Breast epithelium (tissue), 3 donors: ENCODE measurements around the gene ZNF512B.

ENCODE experiments used
- POLR2A ChIP-seq: fragments of 450-650 bp; IDR thresholded peaks from one replicate; pipeline ENCODE4 v1.6.1; 2016; ENCODE audit warnings: antibody characterized with exemption, mild to moderate bottlenecking, moderate library complexity
- POLR2AphosphoS5 ChIP-seq, 3 donors: sonication (generic); formaldehyde crosslinking; IDR thresholded peaks; one replicate each; pipeline ENCODE4 v1.6.1; 2017; ENCODE audit warnings: antibody characterized with exemption in 3 of 3
- TF ChIP-seq, protein P1 (sequence below), 3 donors: fragments of 450-650 bp; IDR thresholded peaks; one replicate each; pipeline ENCODE4 v1.5.1; 2016 to 2017; ENCODE audit warnings: antibody characterized with exemption in 3 of 3, mild to moderate bottlenecking in 3 of 3, moderate library complexity in 3 of 3

DNA sequence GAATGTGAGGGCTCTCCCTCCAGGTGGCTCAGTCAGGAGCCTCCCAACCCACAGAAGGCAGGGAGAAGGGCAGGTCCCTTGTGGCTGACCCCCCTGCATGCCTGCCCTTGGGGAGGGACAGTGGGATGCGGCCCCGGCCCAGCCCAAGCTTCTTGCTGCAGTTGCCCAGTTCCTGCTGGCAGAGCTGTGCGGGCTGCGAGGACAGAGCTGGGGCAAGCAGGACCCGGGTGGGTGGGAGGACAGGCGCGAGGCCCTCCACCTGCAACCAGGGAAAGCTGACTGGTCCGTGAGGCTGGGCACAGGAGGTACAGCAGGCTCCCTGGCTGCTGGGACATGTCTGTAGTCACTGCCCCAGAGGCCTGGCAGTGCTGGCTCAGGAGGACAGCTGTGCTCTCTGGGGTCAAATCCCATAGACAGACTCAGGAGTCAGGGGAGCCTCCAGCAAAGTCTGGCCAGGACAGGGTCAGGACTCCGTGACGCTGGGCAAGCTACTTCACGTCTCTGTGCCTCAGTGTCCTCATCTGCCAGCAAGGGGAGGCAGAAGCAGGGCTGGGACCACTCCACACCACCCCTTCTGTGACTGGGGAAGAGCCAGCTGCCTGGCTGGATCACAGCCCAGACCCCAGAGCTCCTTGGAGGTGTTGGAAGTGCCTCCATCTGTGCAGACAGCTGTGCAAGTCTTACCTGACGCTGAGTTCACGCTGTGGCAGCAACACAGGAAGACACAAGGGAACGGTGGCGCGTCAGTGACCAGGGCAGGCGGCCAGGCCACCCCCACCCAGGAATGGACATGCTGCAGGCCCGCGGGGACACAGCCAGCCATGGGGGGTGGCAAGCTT is 26.5 kb downstream of the ZNF512B start:
- TF ChIP-seq, protein P1, sequence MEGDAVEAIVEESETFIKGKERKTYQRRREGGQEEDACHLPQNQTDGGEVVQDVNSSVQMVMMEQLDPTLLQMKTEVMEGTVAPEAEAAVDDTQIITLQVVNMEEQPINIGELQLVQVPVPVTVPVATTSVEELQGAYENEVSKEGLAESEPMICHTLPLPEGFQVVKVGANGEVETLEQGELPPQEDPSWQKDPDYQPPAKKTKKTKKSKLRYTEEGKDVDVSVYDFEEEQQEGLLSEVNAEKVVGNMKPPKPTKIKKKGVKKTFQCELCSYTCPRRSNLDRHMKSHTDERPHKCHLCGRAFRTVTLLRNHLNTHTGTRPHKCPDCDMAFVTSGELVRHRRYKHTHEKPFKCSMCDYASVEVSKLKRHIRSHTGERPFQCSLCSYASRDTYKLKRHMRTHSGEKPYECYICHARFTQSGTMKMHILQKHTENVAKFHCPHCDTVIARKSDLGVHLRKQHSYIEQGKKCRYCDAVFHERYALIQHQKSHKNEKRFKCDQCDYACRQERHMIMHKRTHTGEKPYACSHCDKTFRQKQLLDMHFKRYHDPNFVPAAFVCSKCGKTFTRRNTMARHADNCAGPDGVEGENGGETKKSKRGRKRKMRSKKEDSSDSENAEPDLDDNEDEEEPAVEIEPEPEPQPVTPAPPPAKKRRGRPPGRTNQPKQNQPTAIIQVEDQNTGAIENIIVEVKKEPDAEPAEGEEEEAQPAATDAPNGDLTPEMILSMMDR (IDR thresholded peaks at IDR 0.05): no peak
- no peak for TF ChIP-seq POLR2AphosphoS5 (IDR thresholded peaks at IDR 0.05)
- no peak for TF ChIP-seq POLR2A
